ENCODE measurements around the gene NRARP. TPM values are rescaled to one million over a fixed set of nuclear protein-coding genes. Genes with fewer than 3 reads are reported as not detected.

The NRARP gene
- total RNA-seq, 4 donors from 2014 or later: 28.5 to 49.2 (median 41.0) TPM

GRCh38 chr9:137325124-137325523 lies 23.1 kb upstream of the NRARP start:
- intact Hi-C loops (cut with DNase I; ENCODE audit: low total_unique reads): no loop called here
- no peak overlapping the region for H3K4me3 ChIP-seq (ENCODE audit: low read depth, poor library complexity, severe bottlenecking)
- no peak for DNase-seq (ENCODE audit: low spot score in 2 of 2)
- WGBS, 2 donors: 92 to 95% methylated on average over 10 of the region's 10 CpGs
- no peak for TF ChIP-seq POLR2A (IDR thresholded peaks at IDR 0.05)
- TF ChIP-seq CTCF (IDR thresholded peaks at IDR 0.05): no peak

- TF ChIP-seq POLR2A (IDR thresholded peaks at IDR 0.05) (no peak), CTCF (IDR thresholded peaks at IDR 0.05) (no peak)
- no peak for DNase-seq (ENCODE audit: low spot score in 2 of 2)
- no peak overlapping the region for H3K4me3 ChIP-seq (ENCODE audit: low read depth, poor library complexity, severe bottlenecking)
- 91 to 95% methylated on average over 24 to 31 of the region's 37 CpGs for WGBS, 2 donors
- intact Hi-C loops (cut with DNase I; ENCODE audit: low total_unique reads): no loop called here
Observed at GRCh38 chr9:137323531-137324331, 21.7 kb upstream of the NRARP start.

GRCh38 chr9:137321726-137322361 lies 19.8 kb upstream of the NRARP start:
- 77 to 83% methylated on average over 13 to 16 of the region's 22 CpGs for WGBS, 2 donors
- TF ChIP-seq POLR2A (IDR thresholded peaks at IDR 0.05): no peak
- no peak for TF ChIP-seq CTCF (IDR thresholded peaks at IDR 0.05)
- H3K4me3 ChIP-seq (ENCODE audit: low read depth, poor library complexity, severe bottlenecking): no peak overlapping the region
- intact Hi-C loops (cut with DNase I; ENCODE audit: low total_unique reads): no loop called here
- DNase-seq (ENCODE audit: low spot score in 2 of 2): no peak

GRCh38 chr9:137320555-137321384 lies 18.7 kb upstream of the NRARP start:
- 70 to 76% methylated on average over 17 to 22 of the region's 24 CpGs for WGBS, 2 donors
- intact Hi-C loops (cut with DNase I; ENCODE audit: low total_unique reads): no loop called here
- DNase-seq (ENCODE audit: low spot score in 2 of 2): peak in 1 of 2 donors; percentile 85
- H3K4me3 ChIP-seq (ENCODE audit: low read depth, poor library complexity, severe bottlenecking): no peak overlapping the region
- TF ChIP-seq CTCF (IDR thresholded peaks at IDR 0.05) (no peak), POLR2A (IDR thresholded peaks at IDR 0.05) (no peak)

GRCh38 chr9:137319739-137320551 lies 17.9 kb upstream of the NRARP start:
- peak in 1 of 2 donors; percentile 84 for DNase-seq (ENCODE audit: low spot score in 2 of 2)
- WGBS, 2 donors: 87 to 89% methylated on average over 17 of the region's 22 CpGs

More at GRCh38 chr9:137319739-137320551, 17.9 kb upstream of the NRARP start:
- TF ChIP-seq POLR2A (IDR thresholded peaks at IDR 0.05): no peak
- no peak for TF ChIP-seq CTCF (IDR thresholded peaks at IDR 0.05)
- intact Hi-C loops (cut with DNase I; ENCODE audit: low total_unique reads): no loop called here
- no peak overlapping the region for H3K4me3 ChIP-seq (ENCODE audit: low read depth, poor library complexity, severe bottlenecking)
